Measurements from ENCODE around the gene NDUFS1. TPM values are rescaled to one million over a fixed set of nuclear protein-coding genes. Genes with fewer than 3 reads are reported as not detected.

NDUFS1 gene
- total RNA-seq, 1 experiment from 2014 or later: 102 TPM

- Histone ChIP-seq H3K9me3 (ENCODE audit: control insufficient read depth, low read depth, low read length) (no peaks in the 10 kb centered on the region), H3K4me1 (ENCODE audit: insufficient read depth, low read length) (peaks cover 3% of the 10 kb centered on the region; the same call in 1 of the 2 replicates), H2BK5ac (ENCODE audit: insufficient read length, low read length) (no peak overlapping the region), H4K5ac (ENCODE audit: insufficient read length, low read depth, low read length) (no peak overlapping the region), H2BK15ac (ENCODE audit: low read depth, low read length) (no peak overlapping the region), H3K79me2 (ENCODE audit: insufficient read depth, low read length) (peaks cover 9% of the 10 kb centered on the region; the same call in 1 of the 2 replicates), H4K91ac (ENCODE audit: insufficient read length, low read depth, low read length) (no peak overlapping the region), H2AK5ac (ENCODE audit: insufficient read length, low read length) (no peak overlapping the region), H2BK120ac (ENCODE audit: low read depth, low read length, poor library complexity, severe bottlenecking) (no peak overlapping the region), H2BK12ac (ENCODE audit: insufficient read length, low read depth, low read length) (no peak overlapping the region), H3T11ph (ENCODE audit: low read length) (no peak overlapping the region), H3K27me3 (ENCODE audit: insufficient read depth, low read length) (no peaks in the 10 kb centered on the region), H3K27ac (ENCODE audit: insufficient read length, low read depth, low read length) (no peak overlapping the region), H3K14ac (ENCODE audit: insufficient read depth, low read length) (no peak overlapping the region), H3K4me2 (ENCODE audit: insufficient read depth, insufficient read length, low read length) (peak overlapping the region; percentile 86), H3K79me1 (ENCODE audit: insufficient read depth, low read depth, low read length, poor library complexity, severe bottlenecking) (no peaks in the 10 kb centered on the region), H3K23me2 (ENCODE audit: insufficient read length, low read depth, low read length, poor library complexity, severe bottlenecking) (no peaks in the 10 kb centered on the region), H4K8ac (replicated peaks; ENCODE audit: insufficient read length, low read depth, low read length) (no peak overlapping the region), H2AFZ (ENCODE audit: low read length) (no peak overlapping the region), H3K56ac (ENCODE audit: insufficient read length, low read depth, low read length) (no peak overlapping the region), H3K4ac (ENCODE audit: low read depth, low read length) (no peak overlapping the region), H3K9ac (ENCODE audit: extremely low read depth, insufficient read length, low read length) (peak overlapping the region; percentile 89), H3K18ac (ENCODE audit: insufficient read length, low read depth, low read length) (no peak overlapping the region), H2BK20ac (ENCODE audit: low read depth, low read length, poor library complexity, severe bottlenecking) (no peak overlapping the region), H3K23ac (ENCODE audit: insufficient read length, low read depth, low read length) (no peak overlapping the region), H4K20me1 (ENCODE audit: control insufficient read depth, insufficient read depth, insufficient read length) (no peaks in the 10 kb centered on the region)
- Mint-ChIP-seq H3K4me1 (peaks cover 12 to 26% of the 10 kb centered on the region in 2 experiments), H3K9me3 (no peaks in the 10 kb centered on the region), H3K27ac (peak overlapping the region; percentile 5 to 100 (median 81); a peak in 3 of 7 replicates), H3K36me3 (ENCODE audit: insufficient read depth in 1 of 3, low read depth in 3 of 3) (peaks cover 12 to 37% (median 21%) of the 10 kb centered on the region in 3 experiments; a peak in 6 of 7 replicates), H3K27me3 (ENCODE audit: low read depth) (no peaks in the 10 kb centered on the region), H3K4me3 (peak overlapping the region; percentile 96 to 99)
- WGBS (ENCODE audit: extremely low coverage, insufficient read length, low lambda C conversion rate): no CpG with 5 or more reads among the region's 4 CpGs
- TF ChIP-seq, protein P1, sequence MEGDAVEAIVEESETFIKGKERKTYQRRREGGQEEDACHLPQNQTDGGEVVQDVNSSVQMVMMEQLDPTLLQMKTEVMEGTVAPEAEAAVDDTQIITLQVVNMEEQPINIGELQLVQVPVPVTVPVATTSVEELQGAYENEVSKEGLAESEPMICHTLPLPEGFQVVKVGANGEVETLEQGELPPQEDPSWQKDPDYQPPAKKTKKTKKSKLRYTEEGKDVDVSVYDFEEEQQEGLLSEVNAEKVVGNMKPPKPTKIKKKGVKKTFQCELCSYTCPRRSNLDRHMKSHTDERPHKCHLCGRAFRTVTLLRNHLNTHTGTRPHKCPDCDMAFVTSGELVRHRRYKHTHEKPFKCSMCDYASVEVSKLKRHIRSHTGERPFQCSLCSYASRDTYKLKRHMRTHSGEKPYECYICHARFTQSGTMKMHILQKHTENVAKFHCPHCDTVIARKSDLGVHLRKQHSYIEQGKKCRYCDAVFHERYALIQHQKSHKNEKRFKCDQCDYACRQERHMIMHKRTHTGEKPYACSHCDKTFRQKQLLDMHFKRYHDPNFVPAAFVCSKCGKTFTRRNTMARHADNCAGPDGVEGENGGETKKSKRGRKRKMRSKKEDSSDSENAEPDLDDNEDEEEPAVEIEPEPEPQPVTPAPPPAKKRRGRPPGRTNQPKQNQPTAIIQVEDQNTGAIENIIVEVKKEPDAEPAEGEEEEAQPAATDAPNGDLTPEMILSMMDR (conservative IDR thresholded peaks at IDR 0.05): no peak
- no peak for DNase-seq
Observed at GRCh38 chr2:206086716-206087350, 72.4 kb downstream of the NDUFS1 start.
